Trophoblast cell (in vitro differentiated cells and primary cell): ENCODE results near the gene UGT1A4.

ENCODE experiments used
- DNase-seq, 2 donors: peaks; one replicate each; pipeline ENCODE4 v3.0.0-alpha.2; 2016
- H2AFZ ChIP-seq: 2 replicates; pipeline ENCODE4 v1.6.1; 2013; ENCODE audit warnings: low read length, moderate library complexity, mild to moderate bottlenecking; ENCODE audit not compliant: insufficient read depth, poor library complexity
- H2AK5ac ChIP-seq: 2 replicates; pipeline ENCODE4 v1.6.1; 2013; ENCODE audit warnings: mild to moderate bottlenecking, low read length
- H2BK120ac ChIP-seq: 2 replicates; pipeline ENCODE4 v1.6.1; 2013; ENCODE audit warnings: low read length, mild to moderate bottlenecking, moderate library complexity; ENCODE audit not compliant: insufficient read depth, poor library complexity
- H2BK12ac ChIP-seq: 2 replicates; pipeline ENCODE4 v1.6.1; 2013; ENCODE audit warnings: mild to moderate bottlenecking, low read length, moderate library complexity
- H2BK5ac ChIP-seq: 2 replicates; pipeline ENCODE4 v1.6.1; 2013; ENCODE audit warnings: low read length, low read depth, moderate library complexity, mild to moderate bottlenecking; ENCODE audit not compliant: poor library complexity
- H3K14ac ChIP-seq: 2 replicates; pipeline ENCODE4 v1.6.1; 2013; ENCODE audit warnings: mild to moderate bottlenecking, low read length
- H3K18ac ChIP-seq: 2 replicates; pipeline ENCODE4 v1.6.1; 2013; ENCODE audit warnings: mild to moderate bottlenecking, low read length
- H3K23ac ChIP-seq: 2 replicates; pipeline ENCODE4 v1.6.1; 2013; ENCODE audit warnings: low read length
- H3K27ac ChIP-seq: 2 replicates; pipeline ENCODE4 v1.5.1; 2013; ENCODE audit warnings: low read depth, mild to moderate bottlenecking, inconsistent platforms, low read length, moderate library complexity
- H3K27me3 ChIP-seq: 2 replicates; pipeline ENCODE4 v1.6.1; 2013; ENCODE audit warnings: inconsistent platforms, mild to moderate bottlenecking, low read length, moderate library complexity; ENCODE audit not compliant: insufficient read depth
- H3K36me3 ChIP-seq, 2 experiments: 1 replicate in 1 of 2; 2 replicates in 1 of 2; pipeline ENCODE4 v1.6.1; 2013; ENCODE audit warnings: low read length in 2 of 2, mild to moderate bottlenecking in 2 of 2, moderate library complexity in 1 of 2; ENCODE audit not compliant: insufficient read depth in 2 of 2, control insufficient read depth in 1 of 2
- H3K4ac ChIP-seq: 2 replicates; pipeline ENCODE4 v1.6.1; 2013; ENCODE audit warnings: low read depth, mild to moderate bottlenecking, low read length, moderate library complexity
- H3K4me1 ChIP-seq, 2 experiments: 1 replicate in 1 of 2; 2 replicates in 1 of 2; pipeline ENCODE4 v1.6.1; 2013; ENCODE audit warnings: low read length in 2 of 2, mild to moderate bottlenecking in 2 of 2, moderate library complexity in 1 of 2; ENCODE audit not compliant: insufficient read depth in 2 of 2, control insufficient read depth in 1 of 2
- H3K4me2 ChIP-seq: 2 replicates; pipeline ENCODE4 v1.6.1; 2013; ENCODE audit warnings: inconsistent platforms, mild to moderate bottlenecking, low read length, moderate library complexity
- H3K4me3 ChIP-seq: 2 replicates; pipeline ENCODE4 v1.5.1; 2013; ENCODE audit warnings: mild to moderate bottlenecking, low read depth, low read length, inconsistent platforms
- H3K79me1 ChIP-seq: one replicate; pipeline ENCODE4 v1.6.1; 2013; ENCODE audit warnings: low read length
- H3K79me2 ChIP-seq: 2 replicates; pipeline ENCODE4 v1.6.1; 2013; ENCODE audit warnings: low read length, mild to moderate bottlenecking; ENCODE audit not compliant: control insufficient read depth, insufficient read depth, poor library complexity
- H3K9ac ChIP-seq: 2 replicates; pipeline ENCODE4 v1.6.1; 2013; ENCODE audit warnings: mild to moderate bottlenecking, low read length
- H3K9me3 ChIP-seq: 2 replicates; pipeline ENCODE4 v1.6.1; 2013; ENCODE audit warnings: low read depth, mild to moderate bottlenecking, control low read depth, inconsistent platforms, low read length; ENCODE audit not compliant: insufficient read depth
- H4K12ac ChIP-seq: 2 replicates; pipeline ENCODE4 v1.6.1; 2013; ENCODE audit warnings: low read depth, mild to moderate bottlenecking, low read length, moderate library complexity
- H4K8ac ChIP-seq: 2 replicates; pipeline ENCODE4 v1.6.1; 2013; ENCODE audit warnings: low read depth, mild to moderate bottlenecking, low read length, moderate library complexity
- H4K91ac ChIP-seq: one replicate; pipeline ENCODE4 v1.6.1; 2013; ENCODE audit warnings: low read depth, mild to moderate bottlenecking, low read length, moderate library complexity
- WGBS: extraction: QIAGEN DNeasy Blood & Tissue Kit; methylation state at CpG from one replicate; pipeline ENCODE4 v1.1.7; 2013; ENCODE audit warnings: missing lambda C conversion rate; ENCODE audit not compliant: insufficient read length, insufficient coverage; ENCODE audit errors: extremely low coverage; 5-methylcytosine and 5-hydroxymethylcytosine counted together

Gene UGT1A4

GRCh38 chr2:233764264-233764663 is 45.7 kb downstream of the UGT1A4 start:
- H3K4me1 ChIP-seq, result no peaks in the 10 kb centered on the region
- no peaks in the 10 kb centered on the region for H3K79me1 ChIP-seq
- H3K18ac ChIP-seq, result no peak overlapping the region
- no peak overlapping the region for H3K14ac ChIP-seq
- H3K4me3 ChIP-seq, result no peak overlapping the region
- no peak overlapping the region for H4K91ac ChIP-seq
- H3K9ac ChIP-seq, result no peak overlapping the region
- H2AFZ ChIP-seq, result no peak overlapping the region
- no peak overlapping the region for H2BK120ac ChIP-seq
- no peaks in the 10 kb centered on the region for H3K36me3 ChIP-seq
- no peaks in the 10 kb centered on the region for H3K79me2 ChIP-seq
- WGBS, result no CpG with 5 or more reads among the region's 7 CpGs
- H2BK5ac ChIP-seq, result no peak overlapping the region
- no peak overlapping the region for H3K4me2 ChIP-seq
- H3K23ac ChIP-seq, result no peak overlapping the region
- no peak overlapping the region for H2AK5ac ChIP-seq
- H4K12ac ChIP-seq, result no peak overlapping the region
- no peaks in the 10 kb centered on the region for H3K27me3 ChIP-seq
- no peak for DNase-seq
- H2BK12ac ChIP-seq, result no peak overlapping the region
- H3K4ac ChIP-seq, result no peak overlapping the region
- H3K9me3 ChIP-seq, result peaks cover 6% of the 10 kb centered on the region
- no peak overlapping the region for H3K27ac ChIP-seq
- no peak overlapping the region for H4K8ac ChIP-seq

GRCh38 chr2:233764761-233765160 is 46.2 kb downstream of the UGT1A4 start:
- no peak overlapping the region for H2AK5ac ChIP-seq
- H2BK12ac ChIP-seq, result no peak overlapping the region
- no peaks in the 10 kb centered on the region for H3K36me3 ChIP-seq
- no peak overlapping the region for H3K4ac ChIP-seq
- H3K4me3 ChIP-seq, result no peak overlapping the region
- no peak overlapping the region for H4K91ac ChIP-seq
- no CpG with 5 or more reads among the region's 3 CpGs for WGBS
- no peak overlapping the region for H2BK120ac ChIP-seq
- no peaks in the 10 kb centered on the region for H3K4me1 ChIP-seq
- H3K79me2 ChIP-seq, result no peaks in the 10 kb centered on the region
- H3K23ac ChIP-seq, result no peak overlapping the region
- no peak overlapping the region for H2AFZ ChIP-seq
- H4K12ac ChIP-seq, result no peak overlapping the region
- no peak overlapping the region for H3K18ac ChIP-seq
- no peak overlapping the region for H2BK5ac ChIP-seq
- H3K27me3 ChIP-seq, result no peaks in the 10 kb centered on the region
- H3K4me2 ChIP-seq, result no peak overlapping the region
- no peak overlapping the region for H4K8ac ChIP-seq
- H3K9me3 ChIP-seq, result peaks cover 8% of the 10 kb centered on the region
- H3K79me1 ChIP-seq, result no peaks in the 10 kb centered on the region
- H3K9ac ChIP-seq, result no peak overlapping the region
- no peak for DNase-seq
- no peak overlapping the region for H3K27ac ChIP-seq
- H3K14ac ChIP-seq, result no peak overlapping the region

GRCh38 chr2:233766416-233766815 is 47.9 kb downstream of the UGT1A4 start:
- Histone ChIP-seq H2AK5ac (no peak overlapping the region), H3K9ac (no peak overlapping the region), H3K4ac (no peak overlapping the region), H3K79me2 (no peaks in the 10 kb centered on the region), H3K36me3 (no peaks in the 10 kb centered on the region), H3K79me1 (no peaks in the 10 kb centered on the region), H2AFZ (no peak overlapping the region), H3K9me3 (peaks cover 5% of the 10 kb centered on the region), H3K4me3 (no peak overlapping the region), H3K23ac (no peak overlapping the region), H2BK12ac (no peak overlapping the region), H3K14ac (no peak overlapping the region), H4K12ac (no peak overlapping the region), H3K27me3 (no peaks in the 10 kb centered on the region), H2BK5ac (no peak overlapping the region), H2BK120ac (no peak overlapping the region), H3K4me1 (no peaks in the 10 kb centered on the region), H3K18ac (no peak overlapping the region), H4K91ac (no peak overlapping the region), H3K4me2 (no peak overlapping the region), H4K8ac (no peak overlapping the region), H3K27ac (no peak overlapping the region)
- no peak for DNase-seq
- WGBS, result no CpG with 5 or more reads among the region's 4 CpGs

GRCh38 chr2:233768076-233768475 is 49.5 kb downstream of the UGT1A4 start:
- WGBS, result no CpG with 5 or more reads among the region's 4 CpGs
- Histone ChIP-seq H2BK12ac (no peak overlapping the region), H3K27me3 (no peaks in the 10 kb centered on the region), H3K4me3 (no peak overlapping the region), H2BK120ac (no peak overlapping the region), H4K8ac (no peak overlapping the region), H3K4ac (no peak overlapping the region), H3K18ac (no peak overlapping the region), H2AFZ (no peak overlapping the region), H2AK5ac (no peak overlapping the region), H4K91ac (no peak overlapping the region), H3K4me1 (no peaks in the 10 kb centered on the region), H3K27ac (no peak overlapping the region), H4K12ac (no peak overlapping the region), H3K9me3 (peaks cover 7% of the 10 kb centered on the region), H3K14ac (no peak overlapping the region), H3K79me2 (no peaks in the 10 kb centered on the region), H2BK5ac (no peak overlapping the region), H3K36me3 (no peaks in the 10 kb centered on the region), H3K9ac (no peak overlapping the region), H3K79me1 (no peaks in the 10 kb centered on the region), H3K4me2 (no peak overlapping the region), H3K23ac (no peak overlapping the region)
- no peak for DNase-seq
